Right atrium auricular region (tissue), 2 donors: ENCODE data around the gene TMEM258. TPM values are rescaled to one million over a fixed set of nuclear protein-coding genes. Genes with fewer than 3 reads are reported as not detected.

Source experiments
- DNase-seq: peaks from one replicate; pipeline ENCODE4 v3.0.0-alpha.2; 2019; ENCODE audit warnings: low spot score
- H3K27ac ChIP-seq, 2 donors: fragments of 200-600 bp; sonication (generic); 1 replicate in 1 of 2; 2 replicates in 1 of 2; pipeline ENCODE4 v1.5.1; 2016 to 2019
- H3K27me3 ChIP-seq, 2 donors: fragments of 200-600 bp; sonication (generic); one replicate each; pipeline versions ENCODE4 v1.5.1 to v1.6.0; 2017 to 2019
- H3K36me3 ChIP-seq: fragments of 200-600 bp; sonication (generic); one replicate; pipeline ENCODE4 v1.5.1; 2016
- H3K4me1 ChIP-seq, 2 donors: fragments of 200-600 bp; sonication (generic); one replicate each; pipeline versions ENCODE4 v1.5.1 to v1.6.0; 2017 to 2019
- H3K4me3 ChIP-seq, 2 donors: fragments of 200-600 bp; sonication (generic); 1 replicate in 1 of 2; 2 replicates in 1 of 2; pipeline ENCODE4 v1.5.1; 2017 to 2019; ENCODE audit warnings: mild to moderate bottlenecking in 1 of 2, moderate library complexity in 1 of 2
- H3K9me3 ChIP-seq, 2 donors: fragments of 200-600 bp; sonication (generic); one replicate each; pipeline ENCODE4 v1.5.1; 2019
- total RNA-seq, 2 donors: library from RNA; depleted of rRNA; stranded (reverse); fragments of >200 nt; gene quantifications; one replicate each; pipeline ENCODE4 v1.1.0, GENCODE V29; 2016
- TF ChIP-seq, protein P1 (sequence below), 2 donors: fragments of 200-600 bp; sonication (generic); IDR thresholded peaks; one replicate each; pipeline ENCODE4 v1.5.1; 2019; ENCODE audit warnings: antibody characterized with exemption in 2 of 2

The TMEM258 gene
- total RNA-seq, 2 donors from 2014 or later = 43.4 to 54.7 TPM

DNA sequence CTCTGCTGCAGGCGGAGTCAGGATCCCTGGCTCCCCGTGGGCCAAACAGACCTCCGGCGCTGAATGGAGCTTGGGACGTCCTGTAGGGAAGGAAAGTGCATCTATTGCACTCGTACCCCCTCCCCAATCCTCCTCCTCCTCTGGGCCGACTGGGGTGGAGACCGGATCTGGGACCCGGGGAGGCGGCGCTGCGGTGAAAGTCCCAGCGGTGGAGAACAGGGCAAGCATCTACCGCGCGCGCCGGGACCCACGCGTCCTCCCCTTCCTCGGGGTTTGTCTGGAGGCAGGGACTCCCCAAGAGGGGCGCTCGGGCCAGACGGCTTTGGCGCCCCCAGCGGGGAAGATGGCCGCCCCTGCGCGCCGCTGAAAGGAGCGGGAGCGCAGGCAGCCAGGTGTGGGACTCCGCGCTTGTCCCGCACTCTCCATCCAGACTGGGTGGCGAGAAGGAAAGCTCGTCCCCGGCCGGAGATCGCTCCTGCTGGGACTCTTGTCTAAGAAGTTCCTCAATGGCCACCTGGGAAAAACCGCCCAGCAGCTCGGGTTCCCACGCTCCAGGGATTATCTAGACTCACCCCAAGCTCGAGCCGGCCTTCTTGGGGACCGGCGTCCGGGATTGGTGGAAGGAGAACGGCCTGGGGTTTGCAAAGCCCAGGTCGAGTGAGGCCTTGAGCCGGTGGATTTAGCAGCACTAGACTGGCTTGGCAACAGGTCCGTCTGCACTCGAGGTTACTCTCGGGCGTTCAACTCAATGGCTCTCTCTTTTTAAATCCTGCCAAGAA is 36.4 kb upstream of the TMEM258 start:
- DNase-seq = no peak
- peaks cover 0 to 50% of the 10 kb centered on the region in 2 donors for H3K4me1 ChIP-seq
- TF ChIP-seq, protein P1, sequence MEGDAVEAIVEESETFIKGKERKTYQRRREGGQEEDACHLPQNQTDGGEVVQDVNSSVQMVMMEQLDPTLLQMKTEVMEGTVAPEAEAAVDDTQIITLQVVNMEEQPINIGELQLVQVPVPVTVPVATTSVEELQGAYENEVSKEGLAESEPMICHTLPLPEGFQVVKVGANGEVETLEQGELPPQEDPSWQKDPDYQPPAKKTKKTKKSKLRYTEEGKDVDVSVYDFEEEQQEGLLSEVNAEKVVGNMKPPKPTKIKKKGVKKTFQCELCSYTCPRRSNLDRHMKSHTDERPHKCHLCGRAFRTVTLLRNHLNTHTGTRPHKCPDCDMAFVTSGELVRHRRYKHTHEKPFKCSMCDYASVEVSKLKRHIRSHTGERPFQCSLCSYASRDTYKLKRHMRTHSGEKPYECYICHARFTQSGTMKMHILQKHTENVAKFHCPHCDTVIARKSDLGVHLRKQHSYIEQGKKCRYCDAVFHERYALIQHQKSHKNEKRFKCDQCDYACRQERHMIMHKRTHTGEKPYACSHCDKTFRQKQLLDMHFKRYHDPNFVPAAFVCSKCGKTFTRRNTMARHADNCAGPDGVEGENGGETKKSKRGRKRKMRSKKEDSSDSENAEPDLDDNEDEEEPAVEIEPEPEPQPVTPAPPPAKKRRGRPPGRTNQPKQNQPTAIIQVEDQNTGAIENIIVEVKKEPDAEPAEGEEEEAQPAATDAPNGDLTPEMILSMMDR (IDR thresholded peaks at IDR 0.05) = peak; percentile 32 to 63

GRCh38 chr11:61828379-61828628 is 35.9 kb upstream of the TMEM258 start:
- Histone ChIP-seq H3K27ac (peak overlapping the region; percentile 77 to 84), H3K4me3 (peak overlapping the region; percentile 37 to 67), H3K9me3 (no peaks in the 10 kb centered on the region), H3K27me3 (no peaks in the 10 kb centered on the region), H3K4me1 (peaks cover 0 to 50% of the 10 kb centered on the region in 2 donors), H3K36me3 (no peaks in the 10 kb centered on the region)
- TF ChIP-seq, protein P1 (IDR thresholded peaks at IDR 0.05) = no peak
- no peak for DNase-seq

More for the DNA sequence above, 36.4 kb upstream of the TMEM258 start:
- H3K27ac ChIP-seq = peak overlapping the region; percentile 77 to 84
- no peaks in the 10 kb centered on the region for H3K36me3 ChIP-seq
- H3K27me3 ChIP-seq = no peaks in the 10 kb centered on the region
- H3K4me3 ChIP-seq = peak overlapping the region; percentile 37 to 67
- no peaks in the 10 kb centered on the region for H3K9me3 ChIP-seq

DNA sequence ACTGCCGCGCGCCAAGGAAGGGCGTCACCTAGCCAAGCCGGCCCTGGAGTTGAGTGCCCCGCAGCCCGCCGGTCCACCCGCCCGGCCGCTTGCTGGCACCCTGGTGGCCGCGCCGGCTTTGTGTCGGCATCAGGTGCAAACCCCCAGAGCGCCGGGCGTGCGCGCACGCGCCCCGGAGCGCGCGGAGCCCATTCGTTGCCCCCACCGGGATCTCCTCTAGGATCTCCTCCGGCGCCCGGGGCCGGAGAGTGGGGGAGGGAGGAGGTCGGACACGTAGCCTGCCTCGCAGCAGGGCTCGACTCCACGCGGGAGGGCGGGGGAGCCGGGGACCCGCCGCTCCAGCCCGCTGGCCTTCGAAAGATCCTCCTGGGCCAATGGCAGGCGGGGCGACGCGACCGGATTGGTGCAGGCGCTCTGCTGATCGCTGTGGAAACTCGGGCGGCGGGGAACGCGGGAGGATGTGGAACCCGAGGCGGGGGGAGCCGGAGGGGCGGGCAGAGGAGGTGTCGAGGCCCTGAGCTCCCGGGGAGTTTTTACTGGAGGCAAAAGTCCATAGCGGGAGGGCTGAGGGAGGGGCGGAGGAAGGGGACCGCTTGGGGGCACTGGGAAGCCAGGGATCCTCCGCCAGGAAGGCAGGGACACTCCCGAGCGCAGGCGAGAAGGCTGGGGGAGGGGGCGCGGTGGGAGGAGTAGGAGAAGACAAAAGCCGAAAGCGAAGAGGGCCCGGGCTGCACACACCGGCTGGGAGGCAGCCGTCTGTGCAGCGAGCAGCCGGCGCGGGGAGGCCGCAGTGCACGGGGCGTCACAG is 35.4 kb upstream of the TMEM258 start, which contains the start of gene FADS2:
Gene FADS2 (plus strand): TSS at position 730 of the 808 bp plus-strand sequence. CDS start 91 bp downstream, outside the sequence.
- peaks cover 0 to 48% of the 10 kb centered on the region in 2 donors for H3K4me1 ChIP-seq
- no peaks in the 10 kb centered on the region for H3K27me3 ChIP-seq
- no peaks in the 10 kb centered on the region for H3K36me3 ChIP-seq
- peak; percentile 91 for DNase-seq
- peak within 1 kb of the TSS; percentile 77 to 84 for H3K27ac ChIP-seq
- no peaks in the 10 kb centered on the region for H3K9me3 ChIP-seq
- peak within 1 kb of the TSS; percentile 37 to 67 for H3K4me3 ChIP-seq
- TF ChIP-seq, protein P1 (IDR thresholded peaks at IDR 0.05) = peak in 1 of 2 donors; percentile 28

DNA sequence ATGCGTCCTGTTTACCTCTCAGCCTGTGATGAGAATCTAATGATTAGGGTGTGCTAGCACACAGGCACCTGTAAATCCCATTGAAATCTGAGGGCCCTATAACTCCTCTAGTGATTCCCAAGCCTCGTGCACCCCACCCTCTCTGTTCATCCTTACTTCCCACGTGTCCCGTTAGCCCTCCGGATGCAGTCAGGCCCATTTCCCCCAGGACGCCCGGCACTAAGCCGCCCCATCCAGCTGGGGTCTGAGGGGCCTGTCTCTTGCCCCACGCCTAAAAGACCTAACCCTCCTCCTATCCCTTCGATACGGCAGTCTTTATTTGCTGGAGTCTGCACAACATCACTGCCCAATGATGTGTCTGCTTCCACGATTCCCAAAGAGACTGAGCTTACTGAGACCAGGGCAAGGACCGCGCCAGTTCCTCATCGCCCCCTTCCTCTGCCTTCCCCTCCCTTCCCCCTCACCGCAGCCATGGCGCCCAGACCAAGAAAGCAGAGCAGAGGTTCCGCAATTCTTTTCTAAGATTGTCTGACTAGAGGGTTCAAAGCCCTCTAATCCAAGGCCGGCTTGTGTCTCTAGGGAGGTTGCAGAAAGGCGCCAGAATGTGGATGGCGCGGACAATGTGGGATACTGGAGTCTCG is 34.7 kb upstream of the TMEM258 start:
- TF ChIP-seq, protein P1 (IDR thresholded peaks at IDR 0.05) = no peak
- H3K36me3 ChIP-seq = no peaks in the 10 kb centered on the region
- DNase-seq = no peak
- peak overlapping the region; percentile 77 to 84 for H3K27ac ChIP-seq
- no peaks in the 10 kb centered on the region for H3K27me3 ChIP-seq
- peaks cover 0 to 42% of the 10 kb centered on the region in 2 donors for H3K4me1 ChIP-seq
- H3K4me3 ChIP-seq = peak overlapping the region; percentile 37 to 67
- no peaks in the 10 kb centered on the region for H3K9me3 ChIP-seq

- no peaks in the 10 kb centered on the region for H3K9me3 ChIP-seq
- no peak overlapping the region for H3K4me3 ChIP-seq
- no peaks in the 10 kb centered on the region for H3K36me3 ChIP-seq
- DNase-seq = no peak
- H3K27ac ChIP-seq = no peak overlapping the region
- no peaks in the 10 kb centered on the region for H3K27me3 ChIP-seq
- TF ChIP-seq, protein P1 (IDR thresholded peaks at IDR 0.05) = no peak
- H3K4me1 ChIP-seq = peaks cover 0 to 14% of the 10 kb centered on the region in 2 donors
Observed at GRCh38 chr11:61820174-61820573, 27.8 kb upstream of the TMEM258 start.
